ENCODE data around the gene ARHGEF4. TPM values are rescaled to one million over a fixed set of nuclear protein-coding genes. Genes with fewer than 3 reads are reported as not detected.

The ARHGEF4 gene
- total and polyA plus RNA-seq, 2 experiments from 2014 or later, result 4.6 to 16.6 TPM

DNA sequence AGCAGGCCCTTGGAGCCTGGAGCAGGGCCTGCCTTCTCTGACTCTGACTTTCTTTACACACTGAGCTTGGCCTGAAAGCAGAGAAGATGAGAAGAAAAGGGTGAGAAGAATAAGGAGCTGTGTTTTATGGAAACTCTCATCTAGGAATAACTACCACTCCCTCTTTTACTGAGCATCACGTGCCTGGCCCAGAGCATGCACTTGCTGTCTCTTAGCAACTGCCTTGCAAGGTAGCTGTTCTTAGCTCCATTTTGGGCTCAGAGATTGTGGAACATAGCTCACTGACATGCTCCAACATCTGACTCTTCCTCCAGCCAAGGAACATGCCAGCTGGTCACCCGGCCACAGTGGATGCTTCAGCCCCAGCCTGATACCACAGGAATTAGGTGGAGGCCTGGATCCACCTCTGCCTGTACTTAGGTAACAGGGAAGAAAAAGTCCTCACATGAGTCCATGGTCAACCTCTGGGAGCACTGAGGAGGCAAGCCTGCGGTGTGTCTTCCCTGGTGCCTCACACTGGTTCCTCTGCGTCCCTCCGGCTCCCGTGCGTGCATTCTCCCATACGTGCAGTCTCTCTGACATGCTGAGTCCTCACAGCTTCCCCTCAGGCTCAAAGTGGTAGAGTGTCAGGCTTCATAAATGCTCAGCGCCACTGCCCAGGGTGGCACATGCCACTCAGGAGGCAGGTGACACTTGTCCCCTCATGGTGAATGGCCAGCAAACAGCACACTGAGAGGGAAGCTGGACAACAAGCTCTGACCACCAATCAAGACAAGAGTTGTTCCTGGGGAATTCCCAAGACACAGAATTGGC, 45.7 kb upstream of the ARHGEF4 start (continued):
- no peak for TF ChIP-seq CREB1 (CRISPR knock-in tag; IDR thresholded peaks at IDR 0.05; ENCODE audit: low read depth)

- no peak overlapping the region for H3K27ac ChIP-seq (ENCODE audit: low read depth)
- Mint-ChIP-seq H3K4me3 (no peak overlapping the region), H3K9me3 (no peaks in the 10 kb centered on the region), H3K4me1 (peaks cover 5% of the 10 kb centered on the region; the same call in 2 of the 3 replicates), H3K36me3 (ENCODE audit: low read depth) (no peaks in the 10 kb centered on the region), H3K27ac (no peak overlapping the region), H3K27me3 (ENCODE audit: insufficient read depth, low read depth, poor library complexity) (peaks cover 2% of the 10 kb centered on the region)
- H3F3A ChIP-seq (replicated peaks; ENCODE audit: low read depth), result no peaks in the 10 kb centered on the region
- H4K20me1 ChIP-seq (replicated peaks; ENCODE audit: insufficient read depth), result no peaks in the 10 kb centered on the region
- TF ChIP-seq EZH2 (IDR thresholded peaks at IDR 0.05; ENCODE audit: low read depth, unreplicated experiment), result no peak
- TF ChIP-seq REST (IDR thresholded peaks at IDR 0.05; ENCODE audit: unreplicated experiment), result no peak
- TF ChIP-seq CREB1 (CRISPR knock-in tag; IDR thresholded peaks at IDR 0.05; ENCODE audit: low read depth), result no peak
- TF ChIP-seq, protein P1, sequence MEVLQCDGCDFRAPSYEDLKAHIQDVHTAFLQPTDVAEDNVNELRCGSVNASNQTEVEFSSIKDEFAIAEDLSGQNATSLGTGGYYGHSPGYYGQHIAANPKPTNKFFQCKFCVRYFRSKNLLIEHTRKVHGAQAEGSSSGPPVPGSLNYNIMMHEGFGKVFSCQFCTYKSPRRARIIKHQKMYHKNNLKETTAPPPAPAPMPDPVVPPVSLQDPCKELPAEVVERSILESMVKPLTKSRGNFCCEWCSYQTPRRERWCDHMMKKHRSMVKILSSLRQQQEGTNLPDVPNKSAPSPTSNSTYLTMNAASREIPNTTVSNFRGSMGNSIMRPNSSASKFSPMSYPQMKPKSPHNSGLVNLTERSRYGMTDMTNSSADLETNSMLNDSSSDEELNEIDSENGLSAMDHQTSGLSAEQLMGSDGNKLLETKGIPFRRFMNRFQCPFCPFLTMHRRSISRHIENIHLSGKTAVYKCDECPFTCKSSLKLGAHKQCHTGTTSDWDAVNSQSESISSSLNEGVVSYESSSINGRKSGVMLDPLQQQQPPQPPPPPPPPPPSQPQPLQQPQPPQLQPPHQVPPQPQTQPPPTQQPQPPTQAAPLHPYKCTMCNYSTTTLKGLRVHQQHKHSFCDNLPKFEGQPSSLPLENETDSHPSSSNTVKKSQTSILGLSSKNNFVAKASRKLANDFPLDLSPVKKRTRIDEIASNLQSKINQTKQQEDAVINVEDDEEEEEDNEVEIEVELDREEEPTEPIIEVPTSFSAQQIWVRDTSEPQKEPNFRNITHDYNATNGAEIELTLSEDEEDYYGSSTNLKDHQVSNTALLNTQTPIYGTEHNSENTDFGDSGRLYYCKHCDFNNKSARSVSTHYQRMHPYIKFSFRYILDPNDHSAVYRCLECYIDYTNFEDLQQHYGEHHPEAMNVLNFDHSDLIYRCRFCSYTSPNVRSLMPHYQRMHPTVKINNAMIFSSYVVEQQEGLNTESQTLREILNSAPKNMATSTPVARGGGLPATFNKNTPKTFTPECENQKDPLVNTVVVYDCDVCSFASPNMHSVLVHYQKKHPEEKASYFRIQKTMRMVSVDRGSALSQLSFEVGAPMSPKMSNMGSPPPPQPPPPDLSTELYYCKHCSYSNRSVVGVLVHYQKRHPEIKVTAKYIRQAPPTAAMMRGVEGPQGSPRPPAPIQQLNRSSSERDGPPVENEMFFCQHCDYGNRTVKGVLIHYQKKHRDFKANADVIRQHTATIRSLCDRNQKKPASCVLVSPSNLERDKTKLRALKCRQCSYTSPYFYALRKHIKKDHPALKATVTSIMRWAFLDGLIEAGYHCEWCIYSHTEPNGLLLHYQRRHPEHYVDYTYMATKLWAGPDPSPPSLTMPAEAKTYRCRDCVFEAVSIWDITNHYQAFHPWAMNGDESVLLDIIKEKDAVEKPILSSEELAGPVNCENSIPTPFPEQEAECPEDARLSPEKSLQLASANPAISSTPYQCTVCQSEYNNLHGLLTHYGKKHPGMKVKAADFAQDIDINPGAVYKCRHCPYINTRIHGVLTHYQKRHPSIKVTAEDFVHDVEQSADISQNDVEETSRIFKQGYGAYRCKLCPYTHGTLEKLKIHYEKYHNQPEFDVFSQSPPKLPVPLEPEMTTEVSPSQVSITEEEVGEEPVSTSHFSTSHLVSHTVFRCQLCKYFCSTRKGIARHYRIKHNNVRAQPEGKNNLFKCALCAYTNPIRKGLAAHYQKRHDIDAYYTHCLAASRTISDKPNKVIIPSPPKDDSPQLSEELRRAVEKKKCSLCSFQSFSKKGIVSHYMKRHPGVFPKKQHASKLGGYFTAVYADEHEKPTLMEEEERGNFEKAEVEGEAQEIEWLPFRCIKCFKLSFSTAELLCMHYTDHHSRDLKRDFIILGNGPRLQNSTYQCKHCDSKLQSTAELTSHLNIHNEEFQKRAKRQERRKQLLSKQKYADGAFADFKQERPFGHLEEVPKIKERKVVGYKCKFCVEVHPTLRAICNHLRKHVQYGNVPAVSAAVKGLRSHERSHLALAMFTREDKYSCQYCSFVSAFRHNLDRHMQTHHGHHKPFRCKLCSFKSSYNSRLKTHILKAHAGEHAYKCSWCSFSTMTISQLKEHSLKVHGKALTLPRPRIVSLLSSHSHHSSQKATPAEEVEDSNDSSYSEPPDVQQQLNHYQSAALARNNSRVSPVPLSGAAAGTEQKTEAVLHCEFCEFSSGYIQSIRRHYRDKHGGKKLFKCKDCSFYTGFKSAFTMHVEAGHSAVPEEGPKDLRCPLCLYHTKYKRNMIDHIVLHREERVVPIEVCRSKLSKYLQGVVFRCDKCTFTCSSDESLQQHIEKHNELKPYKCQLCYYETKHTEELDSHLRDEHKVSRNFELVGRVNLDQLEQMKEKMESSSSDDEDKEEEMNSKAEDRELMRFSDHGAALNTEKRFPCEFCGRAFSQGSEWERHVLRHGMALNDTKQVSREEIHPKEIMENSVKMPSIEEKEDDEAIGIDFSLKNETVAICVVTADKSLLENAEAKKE (CRISPR knock-in tag; IDR thresholded peaks at IDR 0.05), result no peak
- no peak for TF ChIP-seq ZNF114 (CRISPR knock-in tag; IDR thresholded peaks at IDR 0.05)
- TF ChIP-seq ZNF331 (CRISPR knock-in tag; IDR thresholded peaks at IDR 0.05; ENCODE audit: low read depth), result no peak
- TF ChIP-seq EZH2phosphoT487 (IDR thresholded peaks at IDR 0.05; ENCODE audit: unreplicated experiment), result no peak
- TF ChIP-seq NANOG (IDR thresholded peaks at IDR 0.05; ENCODE audit: borderline replicate concordance), result no peak
- no peak for TF ChIP-seq STAT1 (IDR thresholded peaks at IDR 0.05; ENCODE audit: unreplicated experiment)
- no peak for TF ChIP-seq JUNB (IDR thresholded peaks at IDR 0.05; ENCODE audit: unreplicated experiment)
- TF ChIP-seq, protein P2, sequence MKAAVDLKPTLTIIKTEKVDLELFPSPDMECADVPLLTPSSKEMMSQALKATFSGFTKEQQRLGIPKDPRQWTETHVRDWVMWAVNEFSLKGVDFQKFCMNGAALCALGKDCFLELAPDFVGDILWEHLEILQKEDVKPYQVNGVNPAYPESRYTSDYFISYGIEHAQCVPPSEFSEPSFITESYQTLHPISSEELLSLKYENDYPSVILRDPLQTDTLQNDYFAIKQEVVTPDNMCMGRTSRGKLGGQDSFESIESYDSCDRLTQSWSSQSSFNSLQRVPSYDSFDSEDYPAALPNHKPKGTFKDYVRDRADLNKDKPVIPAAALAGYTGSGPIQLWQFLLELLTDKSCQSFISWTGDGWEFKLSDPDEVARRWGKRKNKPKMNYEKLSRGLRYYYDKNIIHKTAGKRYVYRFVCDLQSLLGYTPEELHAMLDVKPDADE (IDR thresholded peaks at IDR 0.05), result no peak
- no peak for TF ChIP-seq POLR2AphosphoS5 (IDR thresholded peaks at IDR 0.05; ENCODE audit: low read depth)
- no peak overlapping the region for H2AFZ ChIP-seq
- H3K27me3 ChIP-seq (ENCODE audit: insufficient read depth), result no peaks in the 10 kb centered on the region
- no peaks in the 10 kb centered on the region for H3K36me3 ChIP-seq (ENCODE audit: insufficient read depth)
- no peaks in the 10 kb centered on the region for H3K4me1 ChIP-seq (ENCODE audit: insufficient read depth)
- no peaks in the 10 kb centered on the region for H3K79me2 ChIP-seq (replicated peaks; ENCODE audit: insufficient read depth)
- ATAC-seq (no peak), DNase-seq (ENCODE audit: low spot score) (no peak)
- no peak overlapping the region for H3K4me2 ChIP-seq
- no peaks in the 10 kb centered on the region for H3K9me2 ChIP-seq (ENCODE audit: insufficient read depth)
- no peak overlapping the region for H3K4me3 ChIP-seq
Measured at GRCh38 chr2:130791617-130791939, 45.1 kb upstream of the ARHGEF4 start.

Measured in GM23338 (cell line).